ENCODE measurements around the gene CFB. TPM values are rescaled to one million over a fixed set of nuclear protein-coding genes. Genes with fewer than 3 reads are reported as not detected.

Gene CFB
- total RNA-seq, 1 donor from 2014 or later: 3.9 TPM

DNA sequence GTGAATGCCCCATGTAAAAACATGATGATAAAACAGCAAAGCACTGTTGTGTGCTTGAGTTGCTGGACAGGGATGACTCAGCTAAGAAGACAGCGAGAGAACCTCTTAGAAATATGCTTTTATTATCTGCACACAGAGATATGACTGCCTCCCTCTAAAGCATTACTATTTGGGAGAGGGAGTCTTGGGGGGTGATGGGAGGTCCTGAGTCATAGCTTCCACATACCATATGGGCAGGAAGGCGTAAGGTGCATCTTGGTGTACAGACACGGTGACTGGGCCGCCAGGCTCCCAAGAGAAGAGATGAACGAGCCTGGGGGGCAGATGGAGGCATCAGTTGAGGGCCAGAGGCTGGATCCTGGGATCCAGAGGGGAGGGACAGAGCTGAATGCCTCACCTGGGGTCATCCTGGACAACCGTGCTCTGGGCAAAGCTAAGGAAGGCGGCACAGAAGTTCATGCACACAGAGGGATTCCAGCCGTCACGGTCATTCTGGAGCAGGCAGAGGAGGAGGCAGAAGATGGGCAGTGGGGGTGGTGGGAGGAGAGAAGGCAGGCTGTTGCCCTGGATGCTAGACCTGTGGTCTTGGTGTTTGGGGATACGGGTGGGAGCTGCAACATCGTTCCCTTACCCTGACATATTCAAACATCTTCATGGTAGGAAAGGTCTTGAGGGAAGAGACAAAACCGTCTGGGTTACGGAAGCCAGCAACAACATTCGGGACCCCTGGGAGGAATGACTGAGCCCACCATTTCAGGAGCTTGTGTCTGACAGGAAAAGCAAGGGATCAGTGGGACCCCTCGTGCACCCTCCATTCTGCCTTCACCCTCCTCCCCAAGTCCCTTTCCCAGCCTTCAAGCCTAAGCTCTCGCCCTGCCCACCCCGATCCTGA is 24.1 kb downstream of the CFB start:
- TF ChIP-seq, protein P1, sequence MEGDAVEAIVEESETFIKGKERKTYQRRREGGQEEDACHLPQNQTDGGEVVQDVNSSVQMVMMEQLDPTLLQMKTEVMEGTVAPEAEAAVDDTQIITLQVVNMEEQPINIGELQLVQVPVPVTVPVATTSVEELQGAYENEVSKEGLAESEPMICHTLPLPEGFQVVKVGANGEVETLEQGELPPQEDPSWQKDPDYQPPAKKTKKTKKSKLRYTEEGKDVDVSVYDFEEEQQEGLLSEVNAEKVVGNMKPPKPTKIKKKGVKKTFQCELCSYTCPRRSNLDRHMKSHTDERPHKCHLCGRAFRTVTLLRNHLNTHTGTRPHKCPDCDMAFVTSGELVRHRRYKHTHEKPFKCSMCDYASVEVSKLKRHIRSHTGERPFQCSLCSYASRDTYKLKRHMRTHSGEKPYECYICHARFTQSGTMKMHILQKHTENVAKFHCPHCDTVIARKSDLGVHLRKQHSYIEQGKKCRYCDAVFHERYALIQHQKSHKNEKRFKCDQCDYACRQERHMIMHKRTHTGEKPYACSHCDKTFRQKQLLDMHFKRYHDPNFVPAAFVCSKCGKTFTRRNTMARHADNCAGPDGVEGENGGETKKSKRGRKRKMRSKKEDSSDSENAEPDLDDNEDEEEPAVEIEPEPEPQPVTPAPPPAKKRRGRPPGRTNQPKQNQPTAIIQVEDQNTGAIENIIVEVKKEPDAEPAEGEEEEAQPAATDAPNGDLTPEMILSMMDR (IDR thresholded peaks at IDR 0.05; ENCODE audit: unreplicated experiment): no peak
- Mint-ChIP-seq H3K36me3 (ENCODE audit: insufficient read depth) (peaks cover 14% of the 10 kb centered on the region), H3K27me3 (no peaks in the 10 kb centered on the region), H3K9me3 (ENCODE audit: low read depth) (no peaks in the 10 kb centered on the region), H3K27ac (peak overlapping the region; percentile 77), H3K4me1 (ENCODE audit: low read depth) (peaks cover 12% of the 10 kb centered on the region), H3K4me3 (ENCODE audit: low read depth) (peak overlapping the region; percentile 61)
- no peak for DNase-seq (ENCODE audit: low spot score, unreplicated experiment)

DNA sequence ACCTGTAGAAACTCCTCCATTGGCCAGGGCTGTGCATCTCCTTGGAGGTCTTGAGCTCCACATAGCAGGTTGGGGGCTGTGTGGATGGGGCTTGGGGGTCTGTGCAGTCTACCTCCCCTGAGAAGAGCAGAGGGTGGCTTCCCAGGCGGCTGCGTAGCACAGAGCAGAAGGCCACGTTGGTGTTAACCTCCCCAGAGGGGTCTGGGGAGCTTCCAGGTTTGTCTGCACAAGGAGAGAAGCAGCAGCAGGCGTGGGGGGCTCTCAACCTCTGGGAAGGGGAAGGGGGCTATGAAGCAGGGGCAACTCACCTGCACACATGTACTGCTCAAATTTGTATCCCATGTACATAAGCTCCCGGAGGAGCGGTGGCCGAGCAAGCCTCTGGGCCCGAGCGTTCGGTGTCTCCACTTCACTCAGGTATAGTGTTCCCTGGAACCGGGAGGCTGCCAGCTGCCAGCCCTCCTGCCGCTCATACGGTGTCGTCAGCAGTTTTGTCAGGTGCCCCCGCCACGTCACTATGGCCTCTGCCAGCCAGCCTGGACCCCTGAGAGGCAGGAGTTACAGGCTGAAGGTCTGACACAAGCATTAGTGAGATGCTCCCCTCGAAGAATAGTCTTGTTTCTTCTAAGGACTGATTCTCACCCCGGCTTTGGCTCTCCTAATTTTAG is 24.8 kb downstream of the CFB start:
- no peak for DNase-seq (ENCODE audit: low spot score, unreplicated experiment)
- Mint-ChIP-seq H3K36me3 (ENCODE audit: insufficient read depth) (peaks cover 21% of the 10 kb centered on the region), H3K4me1 (ENCODE audit: low read depth) (peaks cover 12% of the 10 kb centered on the region), H3K4me3 (ENCODE audit: low read depth) (peak overlapping the region; percentile 95), H3K9me3 (ENCODE audit: low read depth) (no peaks in the 10 kb centered on the region), H3K27me3 (no peaks in the 10 kb centered on the region), H3K27ac (peak overlapping the region; percentile 100)
- TF ChIP-seq, protein P1 (IDR thresholded peaks at IDR 0.05; ENCODE audit: unreplicated experiment): no peak

DNA sequence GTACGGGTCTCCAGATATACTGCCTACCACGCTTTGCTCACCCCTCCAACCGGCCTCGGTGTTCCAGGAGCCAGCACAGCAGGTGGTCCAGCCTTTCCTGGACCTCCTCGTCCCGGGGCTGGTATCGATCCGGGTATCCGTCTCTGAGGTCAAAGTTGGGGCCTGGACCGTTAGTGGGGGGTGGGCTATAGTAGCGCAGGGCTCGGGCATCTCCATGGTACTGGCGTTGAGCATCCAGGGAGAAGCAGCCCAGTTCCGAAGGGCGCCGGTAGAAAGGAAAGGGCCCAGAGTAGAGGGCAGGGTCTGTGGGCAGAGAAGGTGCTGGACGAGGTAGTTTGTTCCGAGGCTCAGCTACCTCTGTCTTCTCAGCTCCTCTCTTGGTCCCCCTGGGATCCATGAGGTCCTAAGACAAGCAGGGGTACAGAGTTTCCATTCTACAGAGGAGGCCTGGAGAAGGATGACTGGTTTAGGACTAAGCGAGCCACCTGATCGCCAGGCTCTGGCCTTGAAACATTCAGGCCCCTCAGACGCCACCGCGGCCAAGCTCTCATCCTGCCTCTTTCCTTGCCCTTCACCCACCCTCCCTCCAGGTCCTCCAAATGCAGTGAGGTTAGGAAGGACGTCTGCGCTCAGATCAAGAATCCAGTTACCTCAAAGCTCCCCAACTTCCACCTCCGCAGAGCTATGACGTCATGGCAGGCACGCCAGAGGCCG is 25.5 kb downstream of the CFB start:
- H3K4me3 Mint-ChIP-seq (ENCODE audit: low read depth): peak overlapping the region; percentile 95
- H3K36me3 Mint-ChIP-seq (ENCODE audit: insufficient read depth): peaks cover 21% of the 10 kb centered on the region
- no peaks in the 10 kb centered on the region for H3K27me3 Mint-ChIP-seq

DNA sequence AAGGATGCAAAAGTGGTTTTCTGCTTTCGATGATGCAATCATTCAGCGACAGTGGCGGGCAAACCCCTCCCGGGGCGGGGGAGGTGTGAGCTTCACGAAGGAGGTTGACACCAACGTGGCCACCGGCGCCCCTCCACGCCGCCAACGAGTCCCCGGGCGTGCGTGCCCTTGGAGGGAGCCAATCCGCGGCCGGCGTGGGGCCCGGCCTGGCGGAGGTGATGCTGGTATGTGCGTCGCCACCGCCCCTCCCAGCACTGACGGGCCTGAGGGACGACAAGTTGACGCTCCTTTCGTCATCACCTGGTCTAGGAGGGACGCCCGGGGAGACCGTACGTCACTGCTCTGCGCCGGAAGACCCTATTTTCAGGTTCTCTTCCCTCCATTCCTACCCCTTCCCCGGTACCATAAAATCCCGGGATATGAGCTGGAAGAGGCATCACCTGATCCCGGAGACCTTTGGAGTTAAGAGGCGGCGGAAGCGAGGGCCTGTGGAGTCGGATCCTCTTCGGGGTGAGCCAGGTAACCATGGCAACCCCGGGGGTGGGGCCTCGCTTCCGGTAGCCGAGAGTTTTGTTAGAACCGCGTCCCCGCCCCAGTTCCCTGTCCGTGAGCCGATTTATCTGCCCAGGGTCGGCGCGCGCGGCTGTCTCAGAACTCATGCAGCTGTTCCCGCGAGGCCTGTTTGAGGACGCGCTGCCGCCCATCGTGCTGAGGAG is 26.3 kb downstream of the CFB start, which contains the start of gene DXO:
TSS of gene DXO (minus strand) at position 146 of the 716 bp plus-strand sequence. CDS start 463 bp downstream, outside the sequence.
- Mint-ChIP-seq H3K27ac (peak within 1 kb of the TSS; percentile 100), H3K4me1 (ENCODE audit: low read depth) (peaks cover 12% of the 10 kb centered on the region), H3K36me3 (ENCODE audit: insufficient read depth) (peaks cover 24% of the 10 kb centered on the region), H3K27me3 (no peaks in the 10 kb centered on the region), H3K4me3 (ENCODE audit: low read depth) (peak within 1 kb of the TSS; percentile 95), H3K9me3 (ENCODE audit: low read depth) (no peaks in the 10 kb centered on the region)
- TF ChIP-seq, protein P1 (IDR thresholded peaks at IDR 0.05; ENCODE audit: unreplicated experiment): no peak
- DNase-seq (ENCODE audit: low spot score, unreplicated experiment): peak; percentile 85

More for the DNA sequence above, 25.5 kb downstream of the CFB start:
- H3K9me3 Mint-ChIP-seq (ENCODE audit: low read depth): no peaks in the 10 kb centered on the region
- peak overlapping the region; percentile 100 for H3K27ac Mint-ChIP-seq
- TF ChIP-seq, protein P1 (IDR thresholded peaks at IDR 0.05; ENCODE audit: unreplicated experiment): no peak
- H3K4me1 Mint-ChIP-seq (ENCODE audit: low read depth): peaks cover 12% of the 10 kb centered on the region
- DNase-seq (ENCODE audit: low spot score, unreplicated experiment): no peak
